ENCODE data around the gene TAF1.
"Not testable (repeated sequence)": the region's sequence is repeated elsewhere in the genome, so short reads cannot be mapped to it uniquely, and the experiment has no call there.

The TAF1 gene

GRCh38 chrX:71396576-71396975 is 30.4 kb downstream of the TAF1 start:
- H3K23ac ChIP-seq (ENCODE audit: low read length), result no peak overlapping the region
- no peak overlapping the region for H3K56ac ChIP-seq (ENCODE audit: low read length)
- no peaks in the 10 kb centered on the region for H3K27me3 ChIP-seq (ENCODE audit: insufficient read depth, low read length, poor library complexity)
- no peak overlapping the region for H3K4ac ChIP-seq (ENCODE audit: low read depth, low read length)
- H3K79me1 ChIP-seq (ENCODE audit: low read length), result no peaks in the 10 kb centered on the region
- no peak overlapping the region for H4K5ac ChIP-seq (ENCODE audit: low read length)
- H2BK15ac ChIP-seq (replicated peaks; ENCODE audit: low read depth), result no peak overlapping the region
- no peak overlapping the region for H3K27ac ChIP-seq (ENCODE audit: low read depth, low read length)
- no peak overlapping the region for H3K4me2 ChIP-seq (ENCODE audit: low read length)
- no peak overlapping the region for H3K18ac ChIP-seq (ENCODE audit: low read length)
- no peaks in the 10 kb centered on the region for H3K79me2 ChIP-seq (ENCODE audit: control insufficient read depth, insufficient read depth, low read length)
- no peak overlapping the region for H2BK5ac ChIP-seq (ENCODE audit: low read length)
- WGBS (ENCODE audit: extremely low coverage, insufficient coverage, low lambda C conversion rate), result no CpG with 5 or more reads among the region's 5 CpGs
- H2AK5ac ChIP-seq (ENCODE audit: low read length), result no peak overlapping the region
- no peak overlapping the region for H3K9ac ChIP-seq (ENCODE audit: low read length)
- H2BK120ac ChIP-seq (ENCODE audit: low read depth, low read length), result no peak overlapping the region
- peaks cover 1% of the 10 kb centered on the region for H3K36me3 ChIP-seq (ENCODE audit: control insufficient read depth, insufficient read depth, low read length)
- DNase-seq, result no peak
- no peaks in the 10 kb centered on the region for H3K4me1 ChIP-seq (ENCODE audit: control insufficient read depth, low read depth, low read length)
- no peak overlapping the region for H4K8ac ChIP-seq (ENCODE audit: low read depth, low read length)
- no peak overlapping the region for H3K4me3 ChIP-seq (ENCODE audit: low read length)

GRCh38 chrX:71400710-71401109 is 34.6 kb downstream of the TAF1 start:
- Histone ChIP-seq H3K27me3 (ENCODE audit: insufficient read depth, low read length, poor library complexity) (no peaks in the 10 kb centered on the region), H4K5ac (ENCODE audit: low read length) (no peak overlapping the region), H2BK15ac (replicated peaks; ENCODE audit: low read depth) (no peak overlapping the region), H3K36me3 (ENCODE audit: control insufficient read depth, insufficient read depth, low read length) (peaks cover 1% of the 10 kb centered on the region), H3K4me1 (ENCODE audit: control insufficient read depth, low read depth, low read length) (no peaks in the 10 kb centered on the region), H3K79me2 (ENCODE audit: control insufficient read depth, insufficient read depth, low read length) (no peaks in the 10 kb centered on the region), H3K9ac (ENCODE audit: low read length) (no peak overlapping the region), H2AK5ac (ENCODE audit: low read length) (no peak overlapping the region), H3K79me1 (ENCODE audit: low read length) (no peaks in the 10 kb centered on the region), H4K8ac (ENCODE audit: low read depth, low read length) (no peak overlapping the region), H2BK5ac (ENCODE audit: low read length) (no peak overlapping the region), H2BK120ac (ENCODE audit: low read depth, low read length) (no peak overlapping the region), H3K18ac (ENCODE audit: low read length) (no peak overlapping the region), H3K4me3 (ENCODE audit: low read length) (no peak overlapping the region), H3K4me2 (ENCODE audit: low read length) (no peak overlapping the region), H3K23ac (ENCODE audit: low read length) (no peak overlapping the region), H3K27ac (ENCODE audit: low read depth, low read length) (no peak overlapping the region), H3K56ac (ENCODE audit: low read length) (no peak overlapping the region), H3K4ac (ENCODE audit: low read depth, low read length) (no peak overlapping the region)
- no CpG with 5 or more reads among the region's 1 CpG for WGBS (ENCODE audit: extremely low coverage, insufficient coverage, low lambda C conversion rate)
- no peak for DNase-seq

GRCh38 chrX:71416260-71416659 is 50.1 kb downstream of the TAF1 start:
- H3K36me3 ChIP-seq (ENCODE audit: control insufficient read depth, insufficient read depth, low read length), result not testable (repeated sequence)

GRCh38 chrX:71420686-71421085 is 54.5 kb downstream of the TAF1 start:
- no peak overlapping the region for H4K8ac ChIP-seq (ENCODE audit: low read depth, low read length)
- DNase-seq, result no peak
- no peak overlapping the region for H4K5ac ChIP-seq (ENCODE audit: low read length)
- no peak overlapping the region for H2BK120ac ChIP-seq (ENCODE audit: low read depth, low read length)
- H3K27ac ChIP-seq (ENCODE audit: low read depth, low read length), result no peak overlapping the region
- WGBS (ENCODE audit: extremely low coverage, insufficient coverage, low lambda C conversion rate), result no CpG with 5 or more reads among the region's 20 CpGs
- H3K79me2 ChIP-seq (ENCODE audit: control insufficient read depth, insufficient read depth, low read length), result no peaks in the 10 kb centered on the region
- H3K18ac ChIP-seq (ENCODE audit: low read length), result no peak overlapping the region
- no peak overlapping the region for H2BK5ac ChIP-seq (ENCODE audit: low read length)
- H2BK15ac ChIP-seq (replicated peaks; ENCODE audit: low read depth), result no peak overlapping the region
- H3K27me3 ChIP-seq (ENCODE audit: insufficient read depth, low read length, poor library complexity), result no peaks in the 10 kb centered on the region
- H3K36me3 ChIP-seq (ENCODE audit: control insufficient read depth, insufficient read depth, low read length), result no peaks in the 10 kb centered on the region
- H3K4me1 ChIP-seq (ENCODE audit: control insufficient read depth, low read depth, low read length), result no peaks in the 10 kb centered on the region
- no peak overlapping the region for H3K4ac ChIP-seq (ENCODE audit: low read depth, low read length)
- no peak overlapping the region for H3K9ac ChIP-seq (ENCODE audit: low read length)
- no peaks in the 10 kb centered on the region for H3K79me1 ChIP-seq (ENCODE audit: low read length)
- no peak overlapping the region for H3K23ac ChIP-seq (ENCODE audit: low read length)
- H3K4me3 ChIP-seq (ENCODE audit: low read length), result no peak overlapping the region
- no peak overlapping the region for H3K56ac ChIP-seq (ENCODE audit: low read length)
- no peak overlapping the region for H2AK5ac ChIP-seq (ENCODE audit: low read length)
- H3K4me2 ChIP-seq (ENCODE audit: low read length), result no peak overlapping the region

More at GRCh38 chrX:71416260-71416659, 50.1 kb downstream of the TAF1 start:
- H3K18ac ChIP-seq (ENCODE audit: low read length); H2BK15ac ChIP-seq (replicated peaks; ENCODE audit: low read depth); H3K27me3 ChIP-seq (ENCODE audit: insufficient read depth, low read length, poor library complexity); H3K4me1 ChIP-seq (ENCODE audit: control insufficient read depth, low read depth, low read length); H2BK120ac ChIP-seq (ENCODE audit: low read depth, low read length); H2BK5ac ChIP-seq (ENCODE audit: low read length); H4K5ac ChIP-seq (ENCODE audit: low read length); H2AK5ac ChIP-seq (ENCODE audit: low read length); H3K79me2 ChIP-seq (ENCODE audit: control insufficient read depth, insufficient read depth, low read length); H3K4me2 ChIP-seq (ENCODE audit: low read length); H3K9ac ChIP-seq (ENCODE audit: low read length); H3K23ac ChIP-seq (ENCODE audit: low read length); DNase-seq; H4K8ac ChIP-seq (ENCODE audit: low read depth, low read length); H3K4ac ChIP-seq (ENCODE audit: low read depth, low read length); H3K79me1 ChIP-seq (ENCODE audit: low read length); H3K4me3 ChIP-seq (ENCODE audit: low read length); H3K27ac ChIP-seq (ENCODE audit: low read depth, low read length); H3K56ac ChIP-seq (ENCODE audit: low read length): not testable (repeated sequence)
- no CpG with 5 or more reads among the region's 5 CpGs for WGBS (ENCODE audit: extremely low coverage, insufficient coverage, low lambda C conversion rate)

DNA sequence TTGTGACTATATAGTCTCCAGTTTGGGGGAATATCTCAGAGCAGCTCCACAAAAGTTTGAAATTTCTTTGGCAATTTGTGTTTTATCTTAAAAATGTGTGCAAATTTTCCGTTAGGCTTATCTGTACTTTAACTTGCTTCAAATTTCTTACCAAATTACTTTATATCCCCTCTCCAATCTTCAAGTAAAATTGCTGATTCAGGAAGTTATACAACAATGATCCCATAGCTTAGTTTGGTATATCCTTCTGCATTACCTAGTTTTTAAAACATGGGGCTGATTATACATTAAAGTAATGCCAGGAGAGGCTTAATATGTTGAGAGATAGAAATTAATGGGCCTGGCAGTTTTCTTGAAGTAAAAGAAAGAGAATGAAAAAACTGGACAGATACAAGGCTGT is 66.6 kb downstream of the TAF1 start:
- H3K79me2 ChIP-seq (ENCODE audit: control insufficient read depth, insufficient read depth, low read length), result no peaks in the 10 kb centered on the region
- H4K5ac ChIP-seq (ENCODE audit: low read length), result no peak overlapping the region
- no peak overlapping the region for H3K4me3 ChIP-seq (ENCODE audit: low read length)
- no peak overlapping the region for H3K4ac ChIP-seq (ENCODE audit: low read depth, low read length)
- no peak overlapping the region for H2BK5ac ChIP-seq (ENCODE audit: low read length)
- no peak overlapping the region for H3K27ac ChIP-seq (ENCODE audit: low read depth, low read length)
- no peaks in the 10 kb centered on the region for H3K27me3 ChIP-seq (ENCODE audit: insufficient read depth, low read length, poor library complexity)
- no peaks in the 10 kb centered on the region for H3K36me3 ChIP-seq (ENCODE audit: control insufficient read depth, insufficient read depth, low read length)
- WGBS (ENCODE audit: extremely low coverage, insufficient coverage, low lambda C conversion rate), result no CpG with 5 or more reads among the region's 1 CpG
- no peak overlapping the region for H3K9ac ChIP-seq (ENCODE audit: low read length)
- no peak for DNase-seq
- no peak overlapping the region for H4K8ac ChIP-seq (ENCODE audit: low read depth, low read length)
- H3K79me1 ChIP-seq (ENCODE audit: low read length), result no peaks in the 10 kb centered on the region
- no peak overlapping the region for H3K23ac ChIP-seq (ENCODE audit: low read length)
- H3K18ac ChIP-seq (ENCODE audit: low read length), result no peak overlapping the region
- H2BK15ac ChIP-seq (replicated peaks; ENCODE audit: low read depth), result no peak overlapping the region
- H3K4me1 ChIP-seq (ENCODE audit: control insufficient read depth, low read depth, low read length), result no peaks in the 10 kb centered on the region
- H2BK120ac ChIP-seq (ENCODE audit: low read depth, low read length), result no peak overlapping the region
- H3K56ac ChIP-seq (ENCODE audit: low read length), result no peak overlapping the region
- no peak overlapping the region for H2AK5ac ChIP-seq (ENCODE audit: low read length)
- no peak overlapping the region for H3K4me2 ChIP-seq (ENCODE audit: low read length)

DNA sequence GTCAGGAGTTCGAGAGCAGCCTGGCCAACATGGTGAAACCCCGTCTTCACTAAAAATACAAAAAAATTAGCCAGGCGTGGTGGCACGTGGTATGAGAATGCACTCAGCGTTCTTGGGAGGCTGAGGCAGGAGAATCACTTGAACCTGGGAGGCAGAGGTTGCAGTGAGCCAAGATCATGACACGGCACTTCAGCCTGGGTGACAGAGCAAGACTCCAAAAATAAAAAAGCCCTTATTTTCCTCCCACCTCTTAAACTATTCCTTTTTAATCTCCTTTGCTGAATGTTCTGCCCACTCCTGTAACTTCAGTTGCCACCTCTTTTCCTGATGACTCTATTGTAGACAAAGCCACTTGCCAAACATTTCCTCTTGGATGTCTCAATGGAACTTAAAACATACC is 72.6 kb downstream of the TAF1 start:
- Histone ChIP-seq H3K4me1 (ENCODE audit: control insufficient read depth, low read depth, low read length) (no peaks in the 10 kb centered on the region), H3K4ac (ENCODE audit: low read depth, low read length) (no peak overlapping the region), H4K5ac (ENCODE audit: low read length) (no peak overlapping the region), H3K9ac (ENCODE audit: low read length) (no peak overlapping the region), H3K4me2 (ENCODE audit: low read length) (no peak overlapping the region), H2BK120ac (ENCODE audit: low read depth, low read length) (no peak overlapping the region), H2AK5ac (ENCODE audit: low read length) (no peak overlapping the region), H4K8ac (ENCODE audit: low read depth, low read length) (no peak overlapping the region), H3K4me3 (ENCODE audit: low read length) (no peak overlapping the region), H3K36me3 (ENCODE audit: control insufficient read depth, insufficient read depth, low read length) (no peaks in the 10 kb centered on the region), H2BK15ac (replicated peaks; ENCODE audit: low read depth) (no peak overlapping the region), H3K79me1 (ENCODE audit: low read length) (no peaks in the 10 kb centered on the region), H3K23ac (ENCODE audit: low read length) (no peak overlapping the region), H3K18ac (ENCODE audit: low read length) (no peak overlapping the region), H2BK5ac (ENCODE audit: low read length) (no peak overlapping the region), H3K56ac (ENCODE audit: low read length) (no peak overlapping the region), H3K79me2 (ENCODE audit: control insufficient read depth, insufficient read depth, low read length) (no peaks in the 10 kb centered on the region), H3K27ac (ENCODE audit: low read depth, low read length) (no peak overlapping the region), H3K27me3 (ENCODE audit: insufficient read depth, low read length, poor library complexity) (no peaks in the 10 kb centered on the region)
- WGBS (ENCODE audit: extremely low coverage, insufficient coverage, low lambda C conversion rate), result no CpG with 5 or more reads among the region's 6 CpGs
- no peak for DNase-seq

Data from mesendoderm (in vitro differentiated cells).